ELF-1 (cell line): Measurements from ENCODE around the gene CYP27B1.
"Not testable (repeated sequence)": the region's sequence is repeated elsewhere in the genome, so short reads cannot be mapped to it uniquely, and the experiment has no call there.

Experiments
- DNase-seq: peaks from one replicate; pipeline ENCODE4 v3.0.0-alpha.2; 2016; ENCODE audit warnings: low read depth, low spot score

The CYP27B1 gene

DNA sequence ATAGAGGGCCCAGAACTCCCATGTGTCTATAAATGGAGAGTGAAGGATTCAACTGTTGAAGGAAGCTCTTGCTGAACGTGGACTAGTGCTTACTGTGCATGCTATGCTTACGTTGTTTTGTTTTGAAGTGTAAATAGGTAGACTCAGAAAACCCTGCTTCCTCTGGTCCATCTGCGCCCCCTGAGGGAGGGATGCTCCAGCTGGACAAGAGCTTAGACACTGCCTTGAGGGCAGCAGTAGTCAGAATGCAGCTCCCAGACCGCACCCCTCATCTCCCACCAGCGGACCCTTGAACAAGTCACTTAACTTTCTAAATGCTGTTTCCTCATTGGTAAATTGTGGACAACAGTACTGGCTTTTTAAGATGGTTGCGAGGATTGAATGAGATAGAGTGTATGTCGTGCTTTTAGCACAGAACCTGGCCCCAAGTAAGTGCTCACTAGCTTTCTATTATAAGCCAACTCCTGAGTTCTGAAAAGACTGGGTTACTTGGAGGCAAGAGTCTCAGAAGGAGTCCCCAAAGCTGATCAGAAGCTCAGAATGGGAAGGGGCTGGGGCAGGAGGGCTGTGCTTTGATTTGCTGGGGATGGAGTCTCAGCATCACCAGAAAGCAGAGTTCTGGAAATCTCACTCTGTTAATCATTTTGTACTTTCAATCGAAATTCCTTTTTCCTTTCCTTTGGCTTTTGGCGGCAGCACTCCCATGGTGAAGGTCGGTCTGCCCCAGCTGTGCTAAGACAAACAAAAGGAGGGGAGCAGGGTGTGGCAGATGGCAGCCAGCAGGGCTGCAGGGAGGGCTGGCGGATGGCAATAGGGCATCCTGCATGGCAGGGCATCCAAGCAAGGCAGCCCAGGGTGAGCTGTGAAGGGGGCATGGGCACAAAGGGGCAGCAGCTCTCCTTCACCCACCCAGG is 43.9 kb downstream of the CYP27B1 start:
- no peak for DNase-seq

DNA sequence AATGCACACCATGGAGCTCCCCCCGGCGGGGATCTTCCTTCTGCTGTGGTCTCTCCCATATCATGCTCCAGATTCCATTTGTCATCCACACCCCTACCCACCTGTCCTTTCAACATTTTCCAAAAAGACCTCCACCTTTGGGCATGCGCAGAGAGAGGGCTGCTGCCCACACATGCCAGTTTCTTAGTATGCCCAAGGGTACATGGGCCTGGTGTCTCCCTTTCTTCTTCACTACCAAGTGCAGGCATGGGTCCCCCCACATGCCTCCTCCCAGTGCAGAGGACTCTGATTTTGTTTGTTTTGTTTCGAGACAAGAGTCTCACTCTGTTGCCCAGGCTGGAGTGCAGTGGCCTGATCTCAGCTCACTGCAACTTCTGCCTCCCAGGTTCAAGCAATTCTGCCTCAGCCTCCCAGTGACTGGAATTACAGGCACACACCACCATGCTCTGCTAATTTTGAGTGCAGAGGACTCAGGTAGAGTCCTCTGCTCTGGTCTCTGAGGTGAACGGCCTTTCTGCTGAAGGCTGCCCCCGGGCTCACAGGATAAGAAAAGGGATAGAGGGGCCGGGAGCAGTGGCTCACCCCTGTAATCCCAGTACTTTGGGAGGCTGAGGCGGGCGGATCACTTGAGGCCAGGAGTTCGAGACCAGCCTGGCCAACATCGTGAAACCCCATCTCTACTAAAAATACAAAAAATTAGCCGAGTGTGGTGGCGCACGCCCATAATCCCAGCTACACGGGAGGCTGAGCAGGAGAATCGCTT is 44.9 kb downstream of the CYP27B1 start:
- DNase-seq, result not testable (repeated sequence)

DNA sequence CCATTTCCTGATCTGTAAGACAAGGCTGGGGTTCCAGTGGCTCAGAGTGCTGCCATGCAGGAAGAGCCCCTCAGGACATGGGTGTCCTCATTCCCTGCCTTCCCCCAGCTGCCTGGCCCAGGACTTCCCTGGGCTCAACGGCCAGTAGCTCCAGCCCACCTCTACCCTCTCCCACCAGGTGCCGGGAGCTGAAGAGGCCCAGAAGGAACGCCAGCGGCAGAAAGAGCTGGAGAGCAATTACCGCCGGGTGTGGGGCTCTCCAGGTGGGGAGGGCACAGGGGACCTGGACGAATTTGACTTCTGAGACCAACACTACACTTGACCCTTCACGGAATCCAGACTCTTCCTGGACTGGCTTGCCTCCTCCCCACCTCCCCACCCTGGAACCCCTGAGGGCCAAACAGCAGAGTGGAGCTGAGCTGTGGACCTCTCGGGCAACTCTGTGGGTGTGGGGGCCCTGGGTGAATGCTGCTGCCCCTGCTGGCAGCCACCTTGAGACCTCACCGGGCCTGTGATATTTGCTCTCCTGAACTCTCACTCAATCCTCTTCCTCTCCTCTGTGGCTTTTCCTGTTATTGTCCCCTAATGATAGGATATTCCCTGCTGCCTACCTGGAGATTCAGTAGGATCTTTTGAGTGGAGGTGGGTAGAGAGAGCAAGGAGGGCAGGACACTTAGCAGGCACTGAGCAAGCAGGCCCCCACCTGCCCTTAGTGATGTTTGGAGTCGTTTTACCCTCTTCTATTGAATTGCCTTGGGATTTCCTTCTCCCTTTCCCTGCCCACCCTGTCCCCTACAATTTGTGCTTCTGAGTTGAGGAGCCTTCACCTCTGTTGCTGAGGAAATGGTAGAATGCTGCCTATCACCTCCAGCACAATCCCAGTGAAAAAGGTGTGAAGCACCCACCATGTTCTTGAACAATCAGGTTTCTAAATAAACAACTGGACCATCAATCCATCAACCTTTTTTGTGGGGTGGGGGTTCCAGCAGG is 46.0 kb downstream of the CYP27B1 start:
- DNase-seq, result no peak

DNA sequence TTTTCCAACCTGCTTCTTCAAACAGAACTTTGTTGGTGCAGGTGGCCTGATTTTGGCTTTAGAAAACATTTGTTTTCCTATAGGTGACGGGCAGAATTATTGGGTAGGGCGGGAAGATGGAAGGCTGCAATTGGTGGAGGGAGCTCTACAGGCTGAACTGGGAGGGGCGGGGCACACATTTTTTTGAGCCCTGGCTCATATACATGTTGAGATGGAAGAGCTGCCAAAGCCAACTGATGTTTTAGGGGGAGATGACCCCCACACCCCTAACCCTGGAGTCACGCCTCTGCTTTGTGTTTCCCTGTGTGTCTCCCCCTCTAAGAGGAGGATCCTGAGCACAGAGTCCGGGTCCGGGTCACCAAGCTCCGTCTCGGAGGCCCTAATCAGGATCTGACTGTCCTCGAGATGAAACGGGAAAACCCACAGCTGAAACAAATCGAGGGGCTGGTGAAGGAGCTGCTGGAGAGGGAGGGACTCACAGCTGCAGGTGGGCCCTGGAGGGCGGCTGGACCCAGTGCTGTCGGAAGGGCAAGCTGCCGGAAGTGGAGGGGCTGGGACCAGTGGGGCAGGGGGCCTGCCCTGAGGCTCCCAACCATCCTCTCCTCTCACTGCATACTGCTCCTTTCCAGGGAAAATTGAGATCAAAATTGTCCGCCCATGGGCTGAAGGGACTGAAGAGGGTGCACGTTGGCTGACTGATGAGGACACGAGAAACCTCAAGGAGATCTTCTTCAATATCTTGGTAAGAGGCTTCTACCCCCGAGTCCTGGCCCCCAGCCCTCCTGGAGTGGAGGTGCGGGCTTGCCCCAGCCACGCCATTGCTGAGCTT is 46.9 kb downstream of the CYP27B1 start:
- DNase-seq, result no peak

DNA sequence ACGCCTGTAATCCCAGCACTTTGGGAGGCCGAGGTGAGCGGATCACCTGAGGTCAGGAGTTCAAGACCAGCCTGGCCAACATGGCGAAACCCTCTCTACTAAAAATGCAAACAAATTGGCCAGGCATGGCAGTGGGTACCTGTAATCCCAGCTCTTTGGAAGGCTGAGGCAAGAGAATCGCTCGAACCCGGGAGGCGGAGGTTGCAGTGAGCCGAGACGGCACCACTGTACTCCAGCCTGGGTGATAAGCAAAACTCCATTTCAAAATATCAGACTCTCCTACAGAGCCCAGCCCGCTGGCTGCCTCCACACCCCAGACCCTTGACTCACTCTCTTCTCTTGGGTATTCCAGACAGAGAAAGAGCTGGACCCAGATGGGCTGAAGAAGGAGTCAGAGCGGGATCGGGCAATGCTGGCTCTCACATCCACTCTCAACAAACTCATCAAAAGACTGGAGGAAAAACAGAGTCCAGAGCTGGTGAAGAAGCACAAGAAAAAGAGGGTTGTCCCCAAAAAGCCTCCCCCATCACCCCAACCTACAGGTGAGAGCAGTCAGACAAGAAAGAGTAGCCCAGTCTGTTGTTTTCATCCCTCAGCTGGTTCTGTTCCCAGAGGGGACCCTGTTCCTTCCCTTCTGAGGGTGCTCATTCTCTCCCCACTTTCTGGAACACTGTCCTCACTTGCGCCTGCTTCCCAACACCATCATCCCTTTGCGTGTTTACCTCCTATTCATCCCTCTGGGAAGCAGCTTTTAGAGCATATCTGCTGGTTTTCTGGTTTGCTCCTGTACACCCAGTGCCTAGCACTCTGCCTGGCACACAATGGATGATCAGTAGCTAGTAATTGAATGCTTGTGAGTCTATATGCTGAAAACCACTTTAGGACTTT is 48.0 kb downstream of the CYP27B1 start:
- no peak for DNase-seq

DNA sequence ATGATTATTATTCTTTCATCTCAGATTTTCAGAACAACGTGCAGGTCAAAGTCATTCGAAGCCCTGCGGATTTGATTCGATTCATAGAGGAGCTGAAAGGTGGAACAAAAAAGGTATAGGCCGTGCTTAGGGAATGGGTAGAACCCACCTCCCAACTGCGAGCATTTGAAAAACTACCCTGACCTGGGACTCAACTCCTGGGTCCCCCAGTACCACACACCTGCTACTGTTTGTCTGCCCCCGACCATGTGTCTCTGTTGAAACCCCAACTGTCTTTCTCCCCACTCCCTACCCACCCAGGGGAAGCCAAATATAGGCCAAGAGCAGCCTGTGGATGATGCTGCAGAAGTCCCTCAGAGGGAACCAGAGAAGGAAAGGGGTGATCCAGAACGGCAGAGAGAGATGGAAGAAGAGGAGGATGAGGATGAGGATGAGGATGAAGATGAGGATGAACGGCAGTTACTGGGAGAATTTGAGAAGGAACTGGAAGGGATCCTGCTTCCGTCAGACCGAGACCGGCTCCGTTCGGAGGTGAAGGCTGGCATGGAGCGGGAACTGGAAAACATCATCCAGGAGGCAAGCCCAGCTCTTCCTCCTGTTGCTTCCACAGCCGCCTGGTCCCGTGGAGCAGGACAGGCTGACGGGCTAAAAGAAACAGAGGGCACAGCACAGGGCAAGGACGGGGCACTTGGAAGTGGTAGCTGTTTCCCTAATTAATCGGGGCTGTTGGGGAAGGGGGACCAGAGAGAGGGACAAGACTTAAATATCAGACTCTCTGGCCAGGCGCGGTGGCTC is 48.8 kb downstream of the CYP27B1 start:
- no peak for DNase-seq

DNA sequence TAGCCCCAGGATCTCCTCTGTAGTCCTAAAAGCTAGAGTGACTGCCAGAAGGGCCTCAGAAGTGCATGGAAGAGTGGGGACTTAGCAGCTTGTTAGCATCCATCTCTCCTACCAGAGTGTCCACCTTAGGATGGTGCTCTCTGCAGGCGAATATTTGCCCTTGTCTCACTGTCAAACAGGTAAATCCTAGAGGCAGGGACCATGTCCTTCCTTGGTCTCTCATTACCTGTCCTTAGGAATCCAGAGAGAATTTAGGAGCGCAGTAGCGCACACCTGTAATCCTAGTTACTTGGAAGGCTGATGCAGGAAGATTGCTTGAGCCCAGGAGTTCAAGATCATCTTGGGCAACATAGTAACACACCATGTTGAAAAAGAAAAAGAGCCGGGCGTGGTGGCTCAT is 49.7 kb downstream of the CYP27B1 start:
- no peak for DNase-seq

DNA sequence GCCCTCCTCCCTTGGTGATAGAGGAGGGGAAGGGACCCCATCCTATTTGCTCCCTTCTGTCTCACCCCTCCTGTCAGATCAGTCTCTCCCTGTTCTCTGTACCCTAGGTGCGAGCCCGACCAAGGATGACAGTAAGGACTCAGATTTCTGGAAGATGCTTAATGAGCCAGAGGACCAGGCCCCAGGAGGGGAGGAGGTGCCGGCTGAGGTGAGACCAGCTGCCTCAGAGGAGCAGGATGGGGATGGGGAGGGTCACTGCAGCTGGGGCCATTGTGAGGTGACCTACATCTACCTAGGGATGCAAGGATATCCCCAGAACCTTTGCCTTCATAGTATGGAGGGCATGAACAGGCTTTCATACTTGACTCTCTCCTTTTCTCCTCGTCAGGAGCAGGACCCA is 50.6 kb downstream of the CYP27B1 start:
- no peak for DNase-seq

DNA sequence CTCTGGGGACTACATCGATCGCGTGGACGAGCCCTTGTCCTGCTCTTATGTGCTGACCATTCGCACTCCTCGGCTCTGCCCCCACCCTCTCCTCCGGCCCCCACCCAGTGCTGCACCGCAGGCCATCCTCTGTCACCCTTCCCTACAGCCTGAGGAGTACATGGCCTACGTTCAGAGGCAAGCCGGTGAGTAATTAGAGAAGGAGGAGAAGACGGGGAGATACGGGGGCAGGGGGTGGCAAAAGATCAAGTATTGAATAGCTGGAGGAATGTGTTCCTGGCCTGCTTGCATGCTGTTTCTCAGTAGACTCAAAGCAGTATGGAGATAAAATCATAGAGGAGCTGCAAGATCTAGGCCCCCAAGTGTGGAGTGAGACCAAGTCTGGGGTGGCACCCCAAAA is 51.1 kb downstream of the CYP27B1 start:
- DNase-seq, result no peak

DNA sequence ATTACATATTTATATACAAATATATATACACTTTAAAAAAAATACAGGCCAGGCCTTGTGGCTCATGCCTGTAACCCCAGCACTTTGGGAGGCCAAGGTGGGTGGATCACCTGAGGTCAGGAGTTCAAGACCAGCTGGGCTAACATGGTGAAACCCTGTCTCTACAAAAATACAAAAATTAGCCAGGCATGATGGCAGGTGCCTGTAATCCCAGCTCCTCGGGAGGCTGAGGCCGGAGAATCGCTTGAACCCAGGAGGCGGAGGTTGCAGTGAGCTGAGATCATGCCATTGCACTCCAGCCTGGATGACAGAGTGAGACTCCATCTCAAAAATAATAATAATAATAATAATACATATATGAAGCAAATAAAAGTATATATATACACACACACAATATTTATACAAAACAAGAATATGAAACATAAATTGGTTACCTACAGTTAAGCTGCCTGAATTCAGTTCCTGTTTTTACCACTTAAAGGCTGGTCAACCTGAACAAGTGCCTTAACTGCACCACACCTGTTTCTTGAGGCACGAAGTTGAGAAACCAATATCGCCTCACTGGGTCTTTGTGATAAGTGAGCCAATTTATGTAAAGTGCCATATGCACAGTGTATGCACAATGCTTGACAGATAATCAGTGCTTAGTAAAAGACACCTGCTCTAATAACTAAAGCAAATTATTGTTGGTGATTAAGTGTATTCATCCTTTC is 51.7 kb downstream of the CYP27B1 start:
- DNase-seq, result not testable (repeated sequence)

DNA sequence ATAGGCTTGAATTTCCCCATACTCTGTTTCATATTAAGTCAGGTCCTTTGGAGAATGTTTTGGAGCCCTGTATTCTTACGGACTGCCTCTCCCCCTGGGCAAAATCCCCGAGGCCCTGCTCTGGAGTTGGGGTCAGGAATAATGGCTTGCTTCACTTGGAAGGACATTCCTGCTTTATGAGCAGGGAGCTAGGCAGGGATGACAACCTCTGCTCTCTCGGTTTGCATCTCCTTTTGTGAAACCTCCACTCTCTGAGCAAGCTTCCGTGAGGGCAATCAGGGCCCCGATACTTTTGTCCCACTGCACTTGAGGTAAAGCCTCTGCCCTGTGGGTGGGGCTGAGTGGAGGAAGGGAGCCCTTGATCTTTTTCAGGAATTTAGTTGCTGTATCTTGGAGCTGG is 53.7 kb downstream of the CYP27B1 start:
- DNase-seq, result no peak

DNA sequence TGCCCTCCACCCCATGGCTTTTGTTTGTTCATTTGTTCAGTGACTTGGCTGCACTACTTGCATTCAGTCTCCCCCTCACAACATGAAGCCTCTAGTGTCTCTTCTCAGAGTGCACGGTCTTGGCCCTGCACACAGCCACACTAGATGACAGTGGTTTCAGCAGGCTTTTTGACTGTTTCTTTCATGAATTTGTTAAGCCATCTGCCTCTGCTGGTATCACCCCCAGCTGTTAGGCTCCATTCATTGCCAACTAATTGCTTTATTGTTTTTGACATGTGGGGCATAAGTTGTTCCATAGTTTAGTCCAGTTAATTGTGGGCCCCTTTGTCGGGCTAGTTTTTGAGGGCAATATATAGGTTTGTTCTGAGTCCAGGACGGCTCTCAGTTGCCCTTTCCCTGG is 54.2 kb downstream of the CYP27B1 start:
- no peak for DNase-seq
